Endothelial cell of umbilical vein (primary cell): Measurements from ENCODE around the gene ZNF438. TPM values are rescaled to one million over a fixed set of nuclear protein-coding genes. Genes with fewer than 3 reads are reported as not detected.

Experiments used
- BruUV-seq: library from RNA; stranded (reverse); fragments of 400-500 nt; replicated peaks from 2 replicates; lab custom pipeline; 2021; lab: Mats Ljungman, UMichigan
- CTCF ChIA-PET: fragments of 300-600, 350-600 bp; sonication (Branson Sonifier 250); formaldehyde crosslinking; loops from one replicate; lab custom pipeline; 2021; ENCODE audit warnings: antibody characterized with exemption, inconsistent platforms; lab: Charles Lee
- POLR2A ChIA-PET: fragments of 300-600, 350-600 bp; sonication (Branson Sonifier 250); formaldehyde crosslinking; loops from one replicate; lab custom pipeline; 2021; ENCODE audit warnings: antibody characterized with exemption, inconsistent platforms; lab: Charles Lee
- DNase-seq: peaks from one replicate; pipeline ENCODE4 v3.0.0-alpha.2; 2011; ENCODE audit warnings: low read depth, low spot score
- FAIRE-seq: peaks from 2 replicates; lab custom pipeline; 2011; peaks lifted over from hg19 to GRCh38; lab: Jason Lieb, UNC
- H2AFZ ChIP-seq: 2 replicates; pipeline ENCODE4 v1.6.0; 2012; ENCODE audit warnings: low read depth, low read length, control low read depth, inconsistent platforms
- H3K27ac ChIP-seq: 2 replicates; pipeline ENCODE4 v1.5.1; 2011; ENCODE audit warnings: low read depth, mild to moderate bottlenecking, control low read depth, low read length, moderate library complexity; ENCODE audit not compliant: insufficient read depth
- H3K27me3 ChIP-seq, 2 experiments: 2 replicates each; pipeline versions ENCODE4 v1.6.0 to v1.6.1; 2011; ENCODE audit warnings: low read length in 2 of 2, mixed read lengths in 1 of 2; ENCODE audit not compliant: control insufficient read depth in 2 of 2, insufficient read depth in 2 of 2
- H3K36me3 ChIP-seq, 2 experiments: 2 replicates in 1 of 2; 3 replicates in 1 of 2; pipeline ENCODE4 v1.5.1; 2011; ENCODE audit warnings: low read length in 2 of 2, mild to moderate bottlenecking in 1 of 2, moderate library complexity in 1 of 2; ENCODE audit not compliant: control insufficient read depth in 2 of 2, insufficient read depth in 2 of 2; ENCODE audit errors: extremely low read depth in 1 of 2
- H3K4me1 ChIP-seq: 3 replicates; pipeline ENCODE4 v1.5.1; 2011; ENCODE audit warnings: mild to moderate bottlenecking, low read length; ENCODE audit not compliant: control insufficient read depth, insufficient read depth; ENCODE audit errors: extremely low read depth
- H3K4me2 ChIP-seq: 2 replicates; pipeline ENCODE4 v1.6.1; 2011; ENCODE audit warnings: low read length, control low read depth, mixed read lengths; ENCODE audit not compliant: insufficient read depth
- H3K4me3 ChIP-seq, 3 experiments: fragments of 200-600 bp in 1 of 3; sonication (generic), shearing (Covaris generic) in 1 of 3; replicated peaks in 1 of 3; 2 replicates each; pipeline ENCODE4 v1.5.1; 2011 to 2016; ENCODE audit warnings: control low read depth in 3 of 3, low read length in 3 of 3, mild to moderate bottlenecking in 2 of 3, inconsistent platforms in 1 of 3, low read depth in 1 of 3, moderate library complexity in 1 of 3; ENCODE audit not compliant: insufficient read depth in 1 of 3
- H3K79me2 ChIP-seq: 2 replicates; pipeline ENCODE4 v1.6.0; 2012; ENCODE audit warnings: low read length, inconsistent platforms; ENCODE audit not compliant: control insufficient read depth, insufficient read depth
- H3K9ac ChIP-seq: replicated peaks from 2 replicates; pipeline ENCODE3; 2011; ENCODE audit warnings: low read length, control low read depth; ENCODE audit not compliant: insufficient read depth; ENCODE audit errors: extremely low read depth
- H3K9me1 ChIP-seq: replicated peaks from 3 replicates; pipeline ENCODE4 v1.6.0; 2011; ENCODE audit warnings: mild to moderate bottlenecking, low read length; ENCODE audit not compliant: control insufficient read depth, insufficient read depth; ENCODE audit errors: extremely low read depth
- H3K9me3 ChIP-seq: replicated peaks from 2 replicates; pipeline ENCODE4 v1.5.1; 2012; ENCODE audit warnings: low read length, inconsistent platforms; ENCODE audit not compliant: control insufficient read depth, insufficient read depth
- H4K20me1 ChIP-seq: replicated peaks from 2 replicates; pipeline ENCODE3; 2011; ENCODE audit warnings: mild to moderate bottlenecking, low read length; ENCODE audit not compliant: control insufficient read depth, insufficient read depth; ENCODE audit errors: extremely low read depth
- EZH2 ChIP-seq: IDR thresholded peaks from 2 replicates; pipeline ENCODE4 v1.6.1; 2012; ENCODE audit warnings: borderline replicate concordance, low read depth, mild to moderate bottlenecking, moderate library complexity, low read length, inconsistent platforms; ENCODE audit not compliant: severe bottlenecking
- FOS ChIP-seq: IDR thresholded peaks from 2 replicates; pipeline ENCODE4 v1.6.1; 2011; ENCODE audit warnings: mild to moderate bottlenecking, low read length, moderate library complexity, borderline replicate concordance; ENCODE audit not compliant: insufficient read depth
- GATA2 ChIP-seq: IDR thresholded peaks from 2 replicates; pipeline ENCODE4 v1.7.0; 2011; ENCODE audit warnings: low read depth, mild to moderate bottlenecking, moderate library complexity, mixed read lengths, low read length; ENCODE audit not compliant: insufficient read length, insufficient read depth
- JUN ChIP-seq: IDR thresholded peaks from 2 replicates; pipeline ENCODE4 v1.6.1; 2011; ENCODE audit warnings: borderline replicate concordance, low read depth; ENCODE audit not compliant: insufficient read length, insufficient read depth
- MAX ChIP-seq: IDR thresholded peaks from 2 replicates; pipeline ENCODE4 v1.6.1; 2011; ENCODE audit not compliant: insufficient read depth, insufficient read length
- MYC ChIP-seq: IDR thresholded peaks from one replicate; pipeline ENCODE4 v1.6.1; 2011; ENCODE audit warnings: mild to moderate bottlenecking, low read depth, low read length
- POLR2A ChIP-seq: IDR thresholded peaks from 2 replicates; pipeline ENCODE4 v1.6.1; 2012; ENCODE audit warnings: low read depth, mild to moderate bottlenecking, control low read depth, low read length
- POLR2AphosphoS5 ChIP-seq: IDR thresholded peaks from 2 replicates; pipeline ENCODE4 v1.6.1; 2012; ENCODE audit warnings: low read depth, mild to moderate bottlenecking, control low read depth, low read length, moderate library complexity; ENCODE audit not compliant: insufficient read depth
- dilution Hi-C: fragments of 300-500 bp; cut with MboI; formaldehyde crosslinking; loops from one replicate; pipeline ENCODE4 v1.15.0; 2019; ENCODE audit warnings: low sequenced_read_pairs; ENCODE audit not compliant: extremely low pct_ligation_motif_present
- intact Hi-C: fragments of 100-400 bp; cut with micrococcal nuclease; formaldehyde crosslinking; loops from one replicate; pipeline ENCODE4 v1.10.0; 2022
- polyA plus RNA-seq, 4 experiments: library from polyadenylated mRNA; depleted of rRNA in 3 of 4; stranded (reverse) in 3 of 4; unstranded in 1 of 4; fragments of >200 nt; gene quantifications; 2 replicates each; pipeline versions ENCODE4 v1.2.1 to v1.2.3, GENCODE V29; 2011 to 2012; ENCODE audit warnings: missing spikeins in 1 of 4
- total RNA-seq: library from RNA; stranded (reverse); gene quantifications from 2 replicates; pipeline ENCODE4 v1.2.3, GENCODE V29; 2021
- TF ChIP-seq, protein P1 (sequence below), 2 donors: IDR thresholded peaks; 1 replicate in 1 of 2; 2 replicates in 1 of 2; pipeline ENCODE4 v1.5.1; 2011; ENCODE audit warnings: low read length in 2 of 2, mild to moderate bottlenecking in 2 of 2, moderate library complexity in 2 of 2, control low read depth in 1 of 2, inconsistent platforms in 1 of 2, low read depth in 1 of 2; ENCODE audit not compliant: insufficient read depth in 1 of 2; ENCODE audit errors: extremely low read depth in 1 of 2

ZNF438 gene
- total and polyA plus RNA-seq, 2 donors (not counting 3 experiments of a cell fraction or from before 2014, with no cell fraction given): 7.2 to 15.1 TPM

DNA sequence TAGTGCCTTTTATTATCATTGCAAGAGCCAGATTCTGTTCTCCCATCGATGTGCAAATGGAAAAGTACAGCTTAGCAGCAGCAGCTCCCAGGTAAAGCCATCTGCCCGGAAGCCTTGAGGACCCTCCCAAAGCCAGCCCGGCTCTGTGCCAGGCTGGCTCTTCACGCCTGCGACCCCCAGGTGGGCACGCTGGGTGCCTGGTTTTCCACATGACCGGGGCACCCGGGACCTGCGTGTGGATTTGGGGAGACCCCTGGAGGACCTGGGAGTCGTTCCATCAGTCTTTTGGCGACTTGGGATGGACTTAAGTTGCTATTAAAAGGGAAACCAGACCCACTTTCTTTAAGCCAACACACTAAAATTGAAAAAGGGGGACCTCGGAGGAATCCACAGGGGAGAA is 196.5 kb downstream of the ZNF438 start:
- no peak overlapping the region for H2AFZ ChIP-seq
- intact Hi-C loops (no loop called here), dilution Hi-C loops (no loop called here)
- no peak for TF ChIP-seq POLR2A
- TF ChIP-seq FOS: no peak
- TF ChIP-seq JUN: no peak
- TF ChIP-seq MAX: no peak
- no peak for TF ChIP-seq EZH2
- TF ChIP-seq POLR2AphosphoS5: no peak
- no peak for TF ChIP-seq MYC
- TF ChIP-seq, protein P1, sequence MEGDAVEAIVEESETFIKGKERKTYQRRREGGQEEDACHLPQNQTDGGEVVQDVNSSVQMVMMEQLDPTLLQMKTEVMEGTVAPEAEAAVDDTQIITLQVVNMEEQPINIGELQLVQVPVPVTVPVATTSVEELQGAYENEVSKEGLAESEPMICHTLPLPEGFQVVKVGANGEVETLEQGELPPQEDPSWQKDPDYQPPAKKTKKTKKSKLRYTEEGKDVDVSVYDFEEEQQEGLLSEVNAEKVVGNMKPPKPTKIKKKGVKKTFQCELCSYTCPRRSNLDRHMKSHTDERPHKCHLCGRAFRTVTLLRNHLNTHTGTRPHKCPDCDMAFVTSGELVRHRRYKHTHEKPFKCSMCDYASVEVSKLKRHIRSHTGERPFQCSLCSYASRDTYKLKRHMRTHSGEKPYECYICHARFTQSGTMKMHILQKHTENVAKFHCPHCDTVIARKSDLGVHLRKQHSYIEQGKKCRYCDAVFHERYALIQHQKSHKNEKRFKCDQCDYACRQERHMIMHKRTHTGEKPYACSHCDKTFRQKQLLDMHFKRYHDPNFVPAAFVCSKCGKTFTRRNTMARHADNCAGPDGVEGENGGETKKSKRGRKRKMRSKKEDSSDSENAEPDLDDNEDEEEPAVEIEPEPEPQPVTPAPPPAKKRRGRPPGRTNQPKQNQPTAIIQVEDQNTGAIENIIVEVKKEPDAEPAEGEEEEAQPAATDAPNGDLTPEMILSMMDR (IDR thresholded peaks at IDR 0.05; ENCODE audit: extremely low read depth in 1 of 2, insufficient read depth in 1 of 2, low read depth in 1 of 2, low read length in 2 of 2): no peak
- TF ChIP-seq GATA2: no peak
- no peaks in the 10 kb centered on the region for H3K4me1 ChIP-seq
- POLR2A ChIA-PET: no interaction called here
- no peaks in the 10 kb centered on the region for H3K79me2 ChIP-seq
- H3K4me2 ChIP-seq: no peak overlapping the region
- no peaks in the 10 kb centered on the region for H3K36me3 ChIP-seq
- H3K27ac ChIP-seq: no peak overlapping the region
- no peaks in the 10 kb centered on the region for H3K9me3 ChIP-seq
- no peak overlapping the region for H3K4me3 ChIP-seq
- H3K9me1 ChIP-seq: no peaks in the 10 kb centered on the region
- BruUV-seq: no TSS peak
- CTCF ChIA-PET: no interaction called here
- H3K9ac ChIP-seq: no peak overlapping the region
- DNase-seq: no peak
- no peak for FAIRE-seq
- no peaks in the 10 kb centered on the region for H3K27me3 ChIP-seq
- no peaks in the 10 kb centered on the region for H4K20me1 ChIP-seq
